Lower lobe of right lung (tissue), 2 donors: ENCODE results near the gene SOCS3. TPM values are rescaled to one million over a fixed set of nuclear protein-coding genes. Genes with fewer than 3 reads are reported as not detected.

ENCODE experiments used
- ATAC-seq, 2 donors: fragments of 200-7000 bp; cut with Tn5 transposase; one replicate each; pipeline ENCODE4 v1.9.1; 2020 to 2022; ENCODE audit warnings: mild to moderate bottlenecking in 2 of 2, moderate library complexity in 2 of 2
- DNase-seq: peaks from one replicate; pipeline ENCODE4 v3.0.0-alpha.2; 2020
- H3K27ac ChIP-seq: fragments of 200-600 bp; one replicate; pipeline ENCODE4 v1.8.0; 2022
- H3K27me3 ChIP-seq: fragments of 200-600 bp; one replicate; pipeline ENCODE4 v1.8.0; 2022; ENCODE audit warnings: low read depth
- H3K36me3 ChIP-seq: fragments of 200-600 bp; one replicate; pipeline ENCODE4 v1.8.0; 2022; ENCODE audit warnings: mild to moderate bottlenecking
- H3K4me1 ChIP-seq: fragments of 200-600 bp; one replicate; pipeline ENCODE4 v1.8.0; 2022
- H3K4me3 ChIP-seq: fragments of 200-600 bp; one replicate; pipeline ENCODE4 v1.8.0; 2022; ENCODE audit warnings: mild to moderate bottlenecking
- H3K9me3 ChIP-seq: fragments of 200-600 bp; one replicate; pipeline ENCODE4 v1.8.0; 2022
- intact Hi-C: fragments of 100-400 bp; cut with DNase I; formaldehyde crosslinking; loops from one replicate; pipeline ENCODE4 v1.11.0; 2022
- total RNA-seq: library from RNA; stranded (reverse); fragmentation: NEBNext Ultra II Directional; extraction: Animal tissue kit (Norgen Biotek cat#: 25700); gene quantifications from one replicate; pipeline ENCODE4 v1.2.1, GENCODE V29; 2021
- TF ChIP-seq, protein P1 (sequence below): fragments of 200-600 bp; IDR thresholded peaks from one replicate; pipeline ENCODE4 v1.8.0; 2022; ENCODE audit warnings: antibody characterized with exemption, mild to moderate bottlenecking
- donor health status: DM: no; HTN: yes; CAD: no; lungs with severe emphysema.

SOCS3 gene
- total RNA-seq, 1 donor from 2014 or later = 69.5 TPM

GRCh38 chr17:78366109-78366848 lies 6.4 kb upstream of the SOCS3 start:
- TF ChIP-seq, protein P1, sequence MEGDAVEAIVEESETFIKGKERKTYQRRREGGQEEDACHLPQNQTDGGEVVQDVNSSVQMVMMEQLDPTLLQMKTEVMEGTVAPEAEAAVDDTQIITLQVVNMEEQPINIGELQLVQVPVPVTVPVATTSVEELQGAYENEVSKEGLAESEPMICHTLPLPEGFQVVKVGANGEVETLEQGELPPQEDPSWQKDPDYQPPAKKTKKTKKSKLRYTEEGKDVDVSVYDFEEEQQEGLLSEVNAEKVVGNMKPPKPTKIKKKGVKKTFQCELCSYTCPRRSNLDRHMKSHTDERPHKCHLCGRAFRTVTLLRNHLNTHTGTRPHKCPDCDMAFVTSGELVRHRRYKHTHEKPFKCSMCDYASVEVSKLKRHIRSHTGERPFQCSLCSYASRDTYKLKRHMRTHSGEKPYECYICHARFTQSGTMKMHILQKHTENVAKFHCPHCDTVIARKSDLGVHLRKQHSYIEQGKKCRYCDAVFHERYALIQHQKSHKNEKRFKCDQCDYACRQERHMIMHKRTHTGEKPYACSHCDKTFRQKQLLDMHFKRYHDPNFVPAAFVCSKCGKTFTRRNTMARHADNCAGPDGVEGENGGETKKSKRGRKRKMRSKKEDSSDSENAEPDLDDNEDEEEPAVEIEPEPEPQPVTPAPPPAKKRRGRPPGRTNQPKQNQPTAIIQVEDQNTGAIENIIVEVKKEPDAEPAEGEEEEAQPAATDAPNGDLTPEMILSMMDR = no peak
- peak; percentile 54 to 82 for ATAC-seq
- Histone ChIP-seq H3K4me1 (peaks cover 30% of the 10 kb centered on the region), H3K27ac (peak overlapping the region; percentile 81), H3K4me3 (no peak overlapping the region), H3K36me3 (no peaks in the 10 kb centered on the region), H3K9me3 (no peaks in the 10 kb centered on the region), H3K27me3 (no peaks in the 10 kb centered on the region)
- peak; percentile 71 for DNase-seq
- intact Hi-C loops = no loop called here

DNA sequence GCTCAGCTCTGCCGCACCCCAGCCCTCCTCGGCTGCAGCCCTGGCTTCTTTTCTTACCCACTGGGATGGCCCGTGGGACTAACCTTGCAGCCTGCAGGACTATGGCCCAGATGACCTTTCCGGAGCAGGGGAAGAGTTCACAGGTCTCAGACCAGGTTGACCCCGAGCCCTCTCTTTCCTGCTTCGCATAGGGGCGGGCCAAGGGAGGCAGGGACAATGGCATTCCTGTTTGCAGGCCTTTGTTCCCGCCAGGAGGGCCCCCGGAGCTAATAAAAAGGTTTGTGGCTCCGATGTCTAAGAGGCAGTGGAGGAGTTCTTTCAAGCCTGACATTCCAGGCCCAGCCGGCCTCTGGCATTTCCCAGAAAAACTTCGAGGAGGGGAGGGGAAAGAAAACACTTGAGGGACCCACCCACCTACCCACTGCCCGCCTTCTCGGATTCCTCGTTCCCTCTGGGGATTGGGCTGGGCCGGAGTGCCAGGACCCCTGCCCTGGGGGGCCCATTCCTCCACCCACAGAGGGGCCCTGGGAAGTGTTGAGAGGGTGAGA lies 5.8 kb upstream of the SOCS3 start:
- no peaks in the 10 kb centered on the region for H3K9me3 ChIP-seq
- ATAC-seq = peak; percentile 54 to 61
- H3K4me1 ChIP-seq = peaks cover 37% of the 10 kb centered on the region
- no peak for DNase-seq
- no peaks in the 10 kb centered on the region for H3K27me3 ChIP-seq
- TF ChIP-seq, protein P1 = no peak
- intact Hi-C loops = no loop called here
- no peak overlapping the region for H3K4me3 ChIP-seq
- peak overlapping the region; percentile 81 for H3K27ac ChIP-seq
- H3K36me3 ChIP-seq = no peaks in the 10 kb centered on the region

GRCh38 chr17:78364436-78365281 lies 4.8 kb upstream of the SOCS3 start:
- intact Hi-C loops = no loop called here
- Histone ChIP-seq H3K27ac (peak overlapping the region; percentile 81), H3K4me3 (no peak overlapping the region), H3K4me1 (peaks cover 40% of the 10 kb centered on the region), H3K27me3 (no peaks in the 10 kb centered on the region), H3K9me3 (no peaks in the 10 kb centered on the region), H3K36me3 (no peaks in the 10 kb centered on the region)
- no peak for DNase-seq
- TF ChIP-seq, protein P1 = no peak
- ATAC-seq = no peak

- Histone ChIP-seq H3K4me3 (no peak overlapping the region), H3K27ac (no peak overlapping the region), H3K27me3 (no peaks in the 10 kb centered on the region), H3K4me1 (peaks cover 51% of the 10 kb centered on the region), H3K9me3 (no peaks in the 10 kb centered on the region), H3K36me3 (peaks cover 15% of the 10 kb centered on the region)
- no peak for ATAC-seq
- TF ChIP-seq, protein P1 = no peak
- intact Hi-C loops = no loop called here
- no peak for DNase-seq
Observed at GRCh38 chr17:78362671-78363070, 2.8 kb upstream of the SOCS3 start.

GRCh38 chr17:78362232-78362631 lies 2.4 kb upstream of the SOCS3 start:
- Histone ChIP-seq H3K27ac (no peak overlapping the region), H3K9me3 (no peaks in the 10 kb centered on the region), H3K36me3 (peaks cover 19% of the 10 kb centered on the region), H3K4me1 (peaks cover 55% of the 10 kb centered on the region), H3K27me3 (no peaks in the 10 kb centered on the region), H3K4me3 (no peak overlapping the region)
- ATAC-seq (no peak), DNase-seq (no peak)
- intact Hi-C loops = no loop called here
- TF ChIP-seq, protein P1 = no peak
